Activated T-helper 2 cell treated with anti-CD3 and anti-CD28 coated beads, Interferon-gamma antibody, Interleukin-2, Interleukin-4, amounts not matched to agents 10 μg/mL and 5 μg/mL and 100 μg/mL, durations not matched to agents 14 hours and 24 hours and 36 hours (primary cell): Measurements from ENCODE around the gene TRIM9. TPM values are rescaled to one million over a fixed set of nuclear protein-coding genes. Genes with fewer than 3 reads are reported as not detected.

ENCODE experiments used
- DNase-seq: peaks from one replicate; pipeline ENCODE4 v3.0.0; 2021; ENCODE audit warnings: low spot score
- H3K27ac Mint-ChIP-seq: one replicate; pipeline ENCODE4 v1.8.0; 2021; ENCODE audit warnings: mixed read lengths
- H3K27me3 Mint-ChIP-seq: one replicate; pipeline ENCODE4 v1.8.0; 2021; ENCODE audit warnings: low read depth, mixed read lengths
- H3K36me3 Mint-ChIP-seq: one replicate; pipeline ENCODE4 v1.8.0; 2021; ENCODE audit warnings: low read depth, mixed read lengths
- H3K4me1 Mint-ChIP-seq: one replicate; pipeline ENCODE4 v1.8.0; 2021; ENCODE audit warnings: low read depth, mixed read lengths
- H3K4me3 Mint-ChIP-seq: one replicate; pipeline ENCODE4 v1.8.0; 2021; ENCODE audit warnings: low read depth, mild to moderate bottlenecking, moderate library complexity, mixed read lengths
- H3K9me3 Mint-ChIP-seq: one replicate; pipeline ENCODE4 v1.8.0; 2021; ENCODE audit warnings: mixed read lengths
- intact Hi-C: fragments of 100-400 bp; cut with micrococcal nuclease; formaldehyde crosslinking; loops from one replicate; pipeline ENCODE4 v1.15.1; 2023
- total RNA-seq: library from RNA; stranded (reverse); gene quantifications from 2 replicates; pipeline ENCODE4 v1.2.3, GENCODE V29; 2022

Gene TRIM9
- total RNA-seq, 1 donor from 2014 or later, result 0.46 TPM

DNA sequence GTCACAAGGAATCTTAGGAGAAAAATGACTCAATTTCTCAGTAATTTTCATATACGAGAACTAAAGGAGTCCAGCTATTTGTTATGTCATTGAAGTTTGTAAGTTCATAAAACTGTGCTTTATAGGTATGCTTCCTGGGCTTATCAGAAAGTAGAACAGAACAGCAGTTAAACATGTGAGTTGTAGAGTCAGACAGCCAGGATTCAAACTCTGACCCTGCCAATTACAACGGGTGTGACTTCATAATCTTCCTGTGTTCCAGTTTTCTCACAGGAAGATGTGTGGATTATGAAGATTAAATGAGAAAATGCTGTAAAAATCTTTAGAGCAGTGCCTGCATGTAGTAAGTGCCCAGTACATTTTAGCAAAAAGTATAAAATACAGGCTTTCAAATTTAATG is 8.9 kb downstream of the TRIM9 start:
- no peak overlapping the region for H3K4me3 Mint-ChIP-seq
- H3K27me3 Mint-ChIP-seq, result peaks cover 13% of the 10 kb centered on the region
- H3K4me1 Mint-ChIP-seq, result peaks cover 1% of the 10 kb centered on the region
- H3K9me3 Mint-ChIP-seq, result no peaks in the 10 kb centered on the region
- H3K36me3 Mint-ChIP-seq, result no peaks in the 10 kb centered on the region
- H3K27ac Mint-ChIP-seq, result no peak overlapping the region
- DNase-seq, result no peak
- intact Hi-C loops, result no loop called here

DNA sequence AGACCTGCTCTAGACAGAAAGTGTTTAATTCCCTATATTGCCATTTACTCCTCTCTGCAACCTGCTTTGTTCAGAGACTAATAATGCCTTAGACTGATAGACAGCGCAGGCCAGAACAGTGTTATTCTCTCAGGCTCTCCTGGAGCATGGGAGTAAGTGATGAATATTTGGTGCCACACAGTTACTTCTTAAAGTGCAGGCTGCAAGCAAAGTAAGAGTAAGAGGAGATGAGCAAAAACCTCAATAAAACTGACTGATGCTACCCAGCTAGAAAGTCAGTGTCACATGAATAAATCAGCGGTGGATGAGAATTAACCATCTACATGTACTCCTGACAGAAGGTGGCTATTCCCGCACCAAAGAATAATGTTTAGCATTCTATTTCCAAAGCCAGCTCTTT is 9.9 kb downstream of the TRIM9 start:
- intact Hi-C loops, result no loop called here
- H3K36me3 Mint-ChIP-seq, result no peaks in the 10 kb centered on the region
- no peak overlapping the region for H3K27ac Mint-ChIP-seq
- no peak for DNase-seq
- no peaks in the 10 kb centered on the region for H3K9me3 Mint-ChIP-seq
- peaks cover 1% of the 10 kb centered on the region for H3K4me1 Mint-ChIP-seq
- H3K27me3 Mint-ChIP-seq, result peaks cover 13% of the 10 kb centered on the region
- no peak overlapping the region for H3K4me3 Mint-ChIP-seq

DNA sequence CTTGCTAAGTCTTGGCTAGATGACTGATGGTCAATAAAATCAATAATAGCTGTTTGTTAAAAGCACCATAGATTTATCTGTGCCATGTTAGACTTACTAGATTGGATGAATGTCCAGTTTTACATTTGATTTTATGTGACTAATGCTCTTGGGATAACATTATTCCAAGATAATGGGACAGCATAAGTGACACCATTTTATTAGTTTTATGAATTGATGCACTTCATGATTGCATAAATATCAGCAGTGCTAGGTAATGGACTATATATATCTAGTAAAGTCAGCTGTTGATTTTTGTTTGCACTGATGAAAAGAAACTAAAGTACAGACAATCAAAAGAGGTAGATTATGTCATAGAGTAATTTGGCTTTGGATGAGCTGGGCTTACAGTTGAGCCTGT is 10.4 kb downstream of the TRIM9 start:
- Mint-ChIP-seq H3K27me3 (peaks cover 16% of the 10 kb centered on the region), H3K36me3 (no peaks in the 10 kb centered on the region), H3K4me1 (peaks cover 1% of the 10 kb centered on the region), H3K9me3 (no peaks in the 10 kb centered on the region), H3K27ac (no peak overlapping the region), H3K4me3 (no peak overlapping the region)
- intact Hi-C loops, result no loop called here
- DNase-seq, result no peak

DNA sequence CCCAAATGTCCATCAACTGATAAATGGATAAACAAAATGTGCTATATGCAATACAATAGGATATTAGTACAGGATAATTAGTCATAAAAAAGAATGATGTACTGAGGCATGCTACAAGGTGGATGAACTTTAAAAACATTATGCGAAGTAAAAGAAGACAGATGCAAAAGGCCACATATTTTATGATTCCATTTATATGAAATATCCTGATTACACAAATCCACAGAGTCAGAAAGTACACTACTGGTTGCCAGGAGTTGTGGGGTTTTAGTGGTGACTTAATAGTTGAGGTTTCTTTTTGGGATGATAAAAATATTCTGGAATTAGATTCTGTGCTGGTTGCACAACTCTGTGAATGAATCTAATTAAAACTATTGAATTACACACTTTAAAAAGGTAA is 12.6 kb downstream of the TRIM9 start:
- no peak overlapping the region for H3K4me3 Mint-ChIP-seq
- no peaks in the 10 kb centered on the region for H3K9me3 Mint-ChIP-seq
- H3K27me3 Mint-ChIP-seq, result peaks cover 11% of the 10 kb centered on the region
- H3K27ac Mint-ChIP-seq, result no peak overlapping the region
- peaks cover 1% of the 10 kb centered on the region for H3K4me1 Mint-ChIP-seq
- no peaks in the 10 kb centered on the region for H3K36me3 Mint-ChIP-seq
- no peak for DNase-seq
- intact Hi-C loops, result no loop called here

DNA sequence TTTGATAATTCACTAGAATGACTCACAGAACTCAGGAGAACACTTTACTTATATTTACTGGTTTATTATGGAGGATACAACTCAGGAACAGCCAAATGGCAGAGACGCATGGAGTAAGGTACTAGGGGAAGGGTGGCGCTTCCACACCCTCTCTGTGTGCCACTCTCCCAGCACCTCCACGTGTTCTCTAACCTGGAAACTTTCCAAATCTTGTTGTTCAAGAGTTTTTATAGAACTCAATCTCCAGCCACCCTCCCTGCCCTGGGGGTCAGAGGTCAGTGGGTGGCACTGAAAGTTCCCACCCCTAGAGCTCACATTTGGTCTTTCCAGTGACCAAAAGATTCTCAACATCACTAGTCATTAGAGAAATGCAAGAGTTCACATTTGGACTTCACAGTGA is 13.2 kb downstream of the TRIM9 start:
- Mint-ChIP-seq H3K9me3 (no peaks in the 10 kb centered on the region), H3K4me3 (no peak overlapping the region), H3K27me3 (peaks cover 14% of the 10 kb centered on the region), H3K4me1 (peaks cover 1% of the 10 kb centered on the region), H3K27ac (no peak overlapping the region), H3K36me3 (no peaks in the 10 kb centered on the region)
- DNase-seq, result no peak
- intact Hi-C loops, result no loop called here

DNA sequence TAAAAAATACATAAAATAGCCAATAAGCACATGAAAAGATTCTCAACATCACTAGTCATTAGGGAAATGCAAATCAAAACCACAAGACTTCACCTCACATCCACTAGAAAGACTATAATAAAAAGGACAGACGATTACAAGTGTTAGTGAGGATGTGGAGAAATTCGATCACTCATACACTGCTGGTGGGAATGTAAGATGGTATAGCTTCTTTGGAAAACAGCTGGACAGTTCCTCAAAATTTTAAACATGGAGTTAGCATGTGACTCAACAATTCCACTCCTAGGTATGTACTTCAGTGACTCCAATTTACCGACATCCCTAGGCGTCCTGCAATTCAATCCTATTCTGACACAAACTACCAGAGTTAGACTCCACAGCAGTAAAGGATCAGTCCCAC is 13.7 kb downstream of the TRIM9 start:
- Mint-ChIP-seq H3K4me3 (no peak overlapping the region), H3K4me1 (no peaks in the 10 kb centered on the region), H3K9me3 (no peaks in the 10 kb centered on the region), H3K36me3 (no peaks in the 10 kb centered on the region), H3K27me3 (peaks cover 13% of the 10 kb centered on the region), H3K27ac (no peak overlapping the region)
- no peak for DNase-seq
- intact Hi-C loops, result no loop called here

DNA sequence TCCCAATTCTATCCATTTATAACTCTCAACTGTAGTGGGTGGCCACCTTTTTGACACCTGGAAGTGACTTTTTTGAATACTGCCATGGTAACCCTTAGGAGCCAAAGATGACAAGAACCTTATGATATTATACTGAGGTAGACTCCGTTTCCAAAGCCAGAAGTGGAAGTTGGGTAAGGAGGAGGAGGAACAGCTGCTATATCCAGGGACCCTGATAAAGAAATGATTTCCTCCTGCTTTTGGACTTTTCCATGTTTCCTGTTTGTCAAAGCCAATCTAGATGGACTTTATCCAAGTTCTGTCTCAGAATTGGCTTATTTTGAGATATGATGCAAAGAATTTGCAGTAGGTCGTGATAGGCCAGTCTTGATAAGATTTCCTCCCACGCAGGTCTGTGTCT is 14.3 kb downstream of the TRIM9 start:
- Mint-ChIP-seq H3K27ac (no peak overlapping the region), H3K4me3 (no peak overlapping the region), H3K27me3 (peaks cover 13% of the 10 kb centered on the region), H3K9me3 (no peaks in the 10 kb centered on the region), H3K36me3 (no peaks in the 10 kb centered on the region), H3K4me1 (no peaks in the 10 kb centered on the region)
- intact Hi-C loops, result no loop called here
- no peak for DNase-seq

DNA sequence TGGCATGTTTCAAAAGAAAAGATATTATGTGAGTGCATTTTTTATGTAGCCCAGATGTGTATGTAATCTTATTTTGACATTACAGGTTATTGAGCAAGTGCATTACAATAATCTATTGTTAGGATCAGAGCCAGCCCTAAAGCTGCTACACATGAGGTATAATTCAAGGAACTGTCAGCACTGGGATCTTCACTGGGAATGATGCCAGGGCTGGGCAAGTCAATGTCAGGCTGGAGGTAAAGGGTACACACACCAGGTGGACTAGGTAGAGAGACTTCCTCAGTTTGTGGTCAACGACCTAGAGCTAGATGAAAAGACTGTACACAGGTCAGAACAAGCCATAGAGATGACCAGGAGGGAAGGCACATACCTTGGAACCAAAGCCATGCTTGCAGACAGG is 15.4 kb downstream of the TRIM9 start:
- H3K4me1 Mint-ChIP-seq, result no peaks in the 10 kb centered on the region
- no peak overlapping the region for H3K27ac Mint-ChIP-seq
- no peaks in the 10 kb centered on the region for H3K9me3 Mint-ChIP-seq
- intact Hi-C loops, result no loop called here
- H3K36me3 Mint-ChIP-seq, result no peaks in the 10 kb centered on the region
- peaks cover 13% of the 10 kb centered on the region for H3K27me3 Mint-ChIP-seq
- no peak overlapping the region for H3K4me3 Mint-ChIP-seq
- DNase-seq, result no peak

DNA sequence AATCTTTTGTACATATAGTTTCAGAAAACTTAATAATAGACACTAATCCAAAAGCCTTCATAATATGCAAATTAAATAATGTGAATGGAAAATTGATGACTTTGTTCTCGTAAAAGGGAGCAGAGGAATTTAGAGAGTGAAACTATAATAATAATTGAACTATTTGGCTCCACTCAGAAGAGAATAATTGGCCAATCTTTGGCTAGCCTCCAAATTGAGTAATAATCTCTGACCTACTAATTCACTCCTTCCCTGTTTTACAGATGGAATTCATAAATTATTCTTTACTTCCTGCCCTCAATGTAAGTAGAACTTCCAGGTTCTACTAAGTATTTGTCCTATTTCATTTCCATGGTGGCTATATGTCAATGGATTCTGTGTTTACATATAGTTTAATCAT is 15.8 kb downstream of the TRIM9 start:
- no peaks in the 10 kb centered on the region for H3K9me3 Mint-ChIP-seq
- H3K27me3 Mint-ChIP-seq, result peaks cover 13% of the 10 kb centered on the region
- no peaks in the 10 kb centered on the region for H3K4me1 Mint-ChIP-seq
- no peak for DNase-seq
- no peak overlapping the region for H3K27ac Mint-ChIP-seq
- no peaks in the 10 kb centered on the region for H3K36me3 Mint-ChIP-seq
- H3K4me3 Mint-ChIP-seq, result no peak overlapping the region
- intact Hi-C loops, result no loop called here

DNA sequence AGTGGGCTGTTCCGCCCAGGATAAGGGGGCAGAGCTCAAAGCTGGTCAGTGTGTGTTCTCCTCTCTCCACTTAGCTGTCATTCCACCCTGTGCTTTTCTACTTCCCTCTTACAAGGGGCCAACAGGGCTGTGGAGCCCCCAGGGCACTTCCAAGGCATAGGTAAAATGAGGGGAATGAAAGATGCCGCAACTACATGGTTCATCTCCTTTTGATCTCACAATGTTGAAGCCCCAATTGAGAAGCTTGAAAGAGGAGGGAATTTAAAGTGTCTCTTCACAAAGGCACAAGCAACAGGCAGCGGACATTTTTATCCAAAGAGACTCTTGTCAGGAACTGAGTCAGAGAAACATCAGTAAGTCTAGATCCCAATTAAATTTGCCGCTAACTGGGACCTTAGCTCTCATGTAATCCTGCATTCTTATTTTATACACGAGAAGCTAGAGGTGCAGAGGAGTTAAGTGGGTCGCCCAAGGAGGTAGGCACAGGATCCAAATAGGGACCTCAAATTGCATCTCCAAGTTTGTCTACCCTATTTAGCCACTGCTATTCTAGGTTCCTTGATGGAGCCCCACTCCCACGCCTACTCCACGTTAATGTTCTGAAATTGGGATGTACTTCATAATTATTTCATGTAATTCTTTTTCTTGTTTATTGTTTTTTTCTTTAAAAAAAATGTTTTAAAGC is 20.1 kb downstream of the TRIM9 start:
- peaks cover 8% of the 10 kb centered on the region for H3K27me3 Mint-ChIP-seq
- DNase-seq, result no peak
- no peak overlapping the region for H3K4me3 Mint-ChIP-seq
- H3K4me1 Mint-ChIP-seq, result no peaks in the 10 kb centered on the region
- no peak overlapping the region for H3K27ac Mint-ChIP-seq
- intact Hi-C loops, result no loop called here
- no peaks in the 10 kb centered on the region for H3K9me3 Mint-ChIP-seq
- no peaks in the 10 kb centered on the region for H3K36me3 Mint-ChIP-seq

DNA sequence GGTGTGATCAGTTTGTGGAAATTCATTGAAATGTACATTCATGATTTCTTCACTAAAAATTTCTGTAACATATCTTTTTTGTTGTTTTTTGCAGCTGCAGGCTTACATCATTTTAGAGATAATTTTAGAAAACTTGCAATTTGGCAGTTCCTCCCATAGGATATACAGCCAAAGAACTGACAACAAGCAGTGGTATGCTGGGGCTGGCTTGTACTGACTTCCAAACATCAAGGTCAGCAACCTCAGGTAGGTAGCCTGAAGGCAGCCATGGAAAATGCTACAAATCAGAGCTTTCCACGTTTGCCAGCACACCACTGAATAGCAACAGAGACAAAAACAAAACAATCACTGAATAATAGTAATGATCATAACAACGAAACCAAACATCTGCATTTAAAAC is 21.2 kb downstream of the TRIM9 start:
- Mint-ChIP-seq H3K9me3 (no peaks in the 10 kb centered on the region), H3K4me3 (no peak overlapping the region), H3K36me3 (no peaks in the 10 kb centered on the region), H3K27me3 (peaks cover 12% of the 10 kb centered on the region), H3K4me1 (no peaks in the 10 kb centered on the region), H3K27ac (no peak overlapping the region)
- DNase-seq, result no peak
- intact Hi-C loops, result no loop called here

DNA sequence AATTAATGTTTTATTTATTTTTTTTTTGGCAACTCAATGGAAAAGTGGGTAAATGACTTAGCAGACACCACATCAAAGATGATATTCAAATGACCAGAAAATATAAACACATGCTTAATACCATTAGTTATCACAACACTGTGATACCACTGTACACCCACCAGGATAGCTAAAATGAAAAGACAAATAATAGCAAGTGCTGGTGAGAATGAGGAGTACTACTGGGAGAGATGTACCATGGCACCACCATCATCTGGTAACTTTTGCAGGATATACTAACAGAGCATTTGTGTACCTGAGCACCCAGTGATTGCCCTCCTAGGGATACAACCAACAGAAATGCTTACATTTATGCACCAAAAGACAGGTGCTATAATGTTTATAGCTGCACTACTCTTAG is 21.9 kb downstream of the TRIM9 start:
- DNase-seq, result no peak
- H3K36me3 Mint-ChIP-seq, result no peaks in the 10 kb centered on the region
- H3K27me3 Mint-ChIP-seq, result peaks cover 14% of the 10 kb centered on the region
- intact Hi-C loops, result no loop called here
- no peak overlapping the region for H3K27ac Mint-ChIP-seq
- no peak overlapping the region for H3K4me3 Mint-ChIP-seq
- H3K9me3 Mint-ChIP-seq, result no peaks in the 10 kb centered on the region
- H3K4me1 Mint-ChIP-seq, result no peaks in the 10 kb centered on the region

DNA sequence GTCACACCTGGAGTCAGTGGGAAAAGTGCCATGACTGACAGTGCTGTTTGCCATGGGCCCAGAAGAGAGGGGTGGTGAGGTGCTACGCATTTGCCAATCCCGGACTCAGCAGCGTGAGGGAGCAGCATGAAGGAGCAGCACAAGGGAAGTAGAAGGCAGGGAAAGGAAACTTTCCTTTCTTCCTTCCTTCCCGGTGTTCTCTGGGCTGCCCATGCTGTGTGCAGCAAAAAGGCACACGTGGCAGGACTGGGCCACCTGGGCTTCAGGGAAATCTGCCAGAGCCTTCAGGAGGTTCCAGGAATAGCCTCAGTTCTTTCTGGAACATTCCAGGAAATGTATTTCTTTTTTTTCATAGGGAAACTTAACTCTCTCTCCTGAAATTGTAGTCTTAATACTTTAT is 23.0 kb downstream of the TRIM9 start:
- Mint-ChIP-seq H3K9me3 (no peaks in the 10 kb centered on the region), H3K4me3 (no peak overlapping the region), H3K36me3 (no peaks in the 10 kb centered on the region), H3K4me1 (no peaks in the 10 kb centered on the region), H3K27me3 (peaks cover 16% of the 10 kb centered on the region), H3K27ac (no peak overlapping the region)
- intact Hi-C loops, result no loop called here
- DNase-seq, result no peak

DNA sequence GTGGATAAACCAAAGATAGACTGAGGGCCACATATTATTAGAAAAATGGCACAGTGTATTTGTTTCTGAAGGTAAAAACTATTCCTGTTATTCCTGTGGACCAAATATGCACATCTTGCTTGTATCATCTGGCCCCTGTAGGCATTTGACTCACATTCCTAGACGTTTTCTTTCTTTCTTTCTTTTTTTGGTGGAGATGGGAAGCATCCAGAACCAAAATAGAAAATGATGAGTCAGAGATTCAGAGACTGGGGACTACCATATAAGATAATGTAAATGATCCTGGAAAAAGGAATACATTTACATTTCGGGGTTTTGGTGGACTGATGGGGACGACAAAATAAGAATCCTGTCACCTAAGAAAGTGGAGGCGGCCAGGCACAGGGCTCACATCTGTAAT is 24.2 kb downstream of the TRIM9 start:
- H3K36me3 Mint-ChIP-seq, result no peaks in the 10 kb centered on the region
- H3K4me3 Mint-ChIP-seq, result no peak overlapping the region
- H3K27ac Mint-ChIP-seq, result no peak overlapping the region
- no peaks in the 10 kb centered on the region for H3K9me3 Mint-ChIP-seq
- intact Hi-C loops, result no loop called here
- DNase-seq, result no peak
- no peaks in the 10 kb centered on the region for H3K4me1 Mint-ChIP-seq
- peaks cover 13% of the 10 kb centered on the region for H3K27me3 Mint-ChIP-seq
